RWPE1 (cell line): ENCODE results near the gene ISX.
"Not testable (repeated sequence)": the region's sequence is repeated elsewhere in the genome, so short reads cannot be mapped to it uniquely, and the experiment has no call there.

ENCODE experiments used
- CTCF ChIA-PET: fragments of 350-600 bp; sonication (Branson Sonifier 250); formaldehyde crosslinking; extraction: SDS; loops from one replicate; lab custom pipeline; 2021; lab: Yijun Ruan, JAX
- POLR2A ChIA-PET: fragments of 400-600 bp; formaldehyde crosslinking; extraction: SDS; loops from one replicate; lab custom pipeline; 2020; ENCODE audit warnings: antibody characterized with exemption; ENCODE audit not compliant: low non-redundant PET; lab: Yijun Ruan, JAX
- DNase-seq: peaks from one replicate; pipeline ENCODE4 v3.0.0; 2012; ENCODE audit warnings: low spot score
- H3K27ac ChIP-seq: fragments of 450-650 bp; 2 replicates; pipeline ENCODE4 v1.5.1; 2017
- TF ChIP-seq, protein P1 (sequence below): fragments of 450-650 bp; conservative IDR thresholded peaks from 2 replicates; pipeline ENCODE4 v1.5.1; 2017; ENCODE audit warnings: low read depth, mild to moderate bottlenecking

Gene ISX

GRCh38 chr22:35046744-35047462, 19.1 kb upstream of the ISX start:
- TF ChIP-seq, protein P1, sequence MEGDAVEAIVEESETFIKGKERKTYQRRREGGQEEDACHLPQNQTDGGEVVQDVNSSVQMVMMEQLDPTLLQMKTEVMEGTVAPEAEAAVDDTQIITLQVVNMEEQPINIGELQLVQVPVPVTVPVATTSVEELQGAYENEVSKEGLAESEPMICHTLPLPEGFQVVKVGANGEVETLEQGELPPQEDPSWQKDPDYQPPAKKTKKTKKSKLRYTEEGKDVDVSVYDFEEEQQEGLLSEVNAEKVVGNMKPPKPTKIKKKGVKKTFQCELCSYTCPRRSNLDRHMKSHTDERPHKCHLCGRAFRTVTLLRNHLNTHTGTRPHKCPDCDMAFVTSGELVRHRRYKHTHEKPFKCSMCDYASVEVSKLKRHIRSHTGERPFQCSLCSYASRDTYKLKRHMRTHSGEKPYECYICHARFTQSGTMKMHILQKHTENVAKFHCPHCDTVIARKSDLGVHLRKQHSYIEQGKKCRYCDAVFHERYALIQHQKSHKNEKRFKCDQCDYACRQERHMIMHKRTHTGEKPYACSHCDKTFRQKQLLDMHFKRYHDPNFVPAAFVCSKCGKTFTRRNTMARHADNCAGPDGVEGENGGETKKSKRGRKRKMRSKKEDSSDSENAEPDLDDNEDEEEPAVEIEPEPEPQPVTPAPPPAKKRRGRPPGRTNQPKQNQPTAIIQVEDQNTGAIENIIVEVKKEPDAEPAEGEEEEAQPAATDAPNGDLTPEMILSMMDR: no peak
- no peak overlapping the region for H3K27ac ChIP-seq
- no peak for DNase-seq
- ChIA-PET POLR2A (no interaction called here), CTCF (no interaction called here)

DNA sequence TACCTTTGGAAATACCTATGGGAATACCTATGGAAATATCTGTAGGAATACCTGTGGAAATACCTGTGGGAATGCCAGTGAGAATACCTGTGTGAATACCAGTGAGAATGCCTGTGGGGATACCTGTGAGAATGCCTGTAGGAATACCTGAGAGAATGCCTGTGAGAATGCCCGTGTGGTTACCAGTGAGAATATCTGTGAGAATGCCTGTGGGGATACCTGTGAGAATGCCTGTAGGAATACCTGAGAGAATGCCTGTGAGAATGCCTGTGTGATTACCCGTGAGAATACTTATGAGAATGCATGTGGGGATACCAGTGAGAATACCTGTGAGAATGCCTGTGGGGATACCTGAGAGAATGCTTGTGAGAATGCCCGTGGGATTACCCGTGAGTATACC, 15.9 kb upstream of the ISX start:
- CTCF ChIA-PET, POLR2A ChIA-PET, DNase-seq, H3K27ac ChIP-seq: not testable (repeated sequence)

DNA sequence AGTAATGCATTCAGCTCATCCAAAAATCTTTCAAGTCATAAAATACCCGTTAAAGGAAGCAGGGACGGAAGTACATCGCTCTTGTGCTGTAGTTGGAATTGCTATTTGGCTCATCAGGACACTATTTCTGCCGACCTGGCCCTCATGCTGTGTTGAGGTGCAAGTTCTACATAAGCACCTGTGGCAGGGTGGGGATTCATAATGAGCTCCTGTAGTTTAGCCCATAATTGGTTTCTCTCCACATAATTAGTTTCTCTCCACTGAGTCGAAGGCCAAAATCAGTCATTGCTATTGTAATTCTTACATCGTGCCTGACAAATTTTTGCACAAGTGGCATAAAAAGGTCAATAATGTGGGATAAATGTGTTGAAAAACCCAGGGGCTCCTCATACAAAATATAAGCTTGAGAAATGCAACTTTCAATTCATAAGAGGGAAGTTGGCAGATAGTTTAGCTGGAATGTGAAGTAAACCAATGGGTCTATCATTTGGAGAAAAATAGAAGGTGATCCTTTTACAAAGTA, 14.9 kb upstream of the ISX start:
- TF ChIP-seq, protein P1: no peak
- DNase-seq: no peak
- no peak overlapping the region for H3K27ac ChIP-seq
- ChIA-PET CTCF (interaction anchor here (0.6 kb wide), 1 partner anchor 326 kb away, joined by 4 read pairs; no protein-coding TSS in a partner anchor), POLR2A (interaction anchor here (0.5 kb wide), 1 partner anchor 108 kb away, joined by 3 read pairs; no protein-coding TSS in a partner anchor)

- TF ChIP-seq, protein P1: no peak
- no peak overlapping the region for H3K27ac ChIP-seq
- ChIA-PET CTCF (no interaction called here), POLR2A (no interaction called here)
- DNase-seq: no peak
These were observed 14.2 kb upstream of the ISX start for GRCh38 chr22:35051791-35052190.

DNA sequence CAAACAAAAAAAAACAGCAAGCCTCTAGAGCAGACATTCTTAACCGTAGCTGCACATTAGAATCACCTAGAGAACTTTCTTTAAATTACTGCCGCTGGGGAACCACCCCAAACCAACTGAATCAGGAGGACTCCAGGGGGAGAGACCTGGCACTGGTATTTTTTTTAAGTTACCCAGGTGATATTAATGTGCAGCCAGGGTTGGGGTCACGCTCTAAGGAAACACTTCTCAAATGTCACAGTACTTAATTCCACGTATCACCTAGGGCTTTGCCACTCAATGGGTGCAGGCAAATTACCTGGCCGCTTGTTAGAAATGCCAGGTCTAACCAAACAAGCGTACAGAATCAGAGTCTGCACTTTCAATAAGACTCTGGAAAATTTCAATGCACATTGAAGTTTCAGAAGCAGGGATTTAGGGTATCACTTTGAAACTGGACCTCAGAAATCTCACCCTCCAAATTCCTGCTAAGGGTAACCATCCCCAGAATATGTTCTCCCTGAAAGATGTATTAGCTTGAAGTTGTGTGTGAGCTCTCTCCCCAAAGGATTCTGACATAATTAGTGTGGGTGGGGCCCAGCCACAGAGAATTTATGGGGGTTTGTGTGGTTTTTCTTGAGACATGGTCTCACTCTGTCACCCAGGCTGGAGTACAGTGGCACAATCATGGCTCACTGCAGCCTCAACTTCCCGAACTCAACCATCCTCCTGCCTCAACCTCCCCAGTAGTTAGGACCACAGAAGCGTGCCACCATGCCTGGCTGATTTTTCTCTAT, 12.7 kb upstream of the ISX start:
- CTCF ChIA-PET: no interaction called here

DNA sequence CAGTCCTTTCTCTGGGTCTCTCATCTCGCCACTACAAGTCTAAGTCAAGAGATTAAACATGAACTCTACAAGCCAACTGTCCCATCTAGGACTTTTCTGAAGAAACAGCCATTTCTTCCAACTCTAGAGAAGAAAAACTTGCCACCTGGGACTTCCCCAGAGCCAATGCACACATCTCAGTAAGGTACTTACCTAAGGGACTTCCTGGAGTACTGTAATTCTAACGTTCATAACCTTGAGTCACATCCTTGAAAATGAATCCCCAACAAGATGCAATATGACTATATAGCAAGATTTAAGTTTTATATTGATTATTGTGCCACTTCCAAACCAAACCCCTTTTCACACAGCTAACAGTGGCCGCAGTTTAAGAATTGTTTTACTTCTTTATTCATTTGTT, 11.9 kb upstream of the ISX start:
- H3K27ac ChIP-seq: no peak overlapping the region
- ChIA-PET POLR2A (no interaction called here), CTCF (no interaction called here)
- TF ChIP-seq, protein P1: no peak
- no peak for DNase-seq

More for the DNA sequence above, 12.7 kb upstream of the ISX start:
- TF ChIP-seq, protein P1: no peak
- no peak for DNase-seq
- POLR2A ChIA-PET: no interaction called here
- no peak overlapping the region for H3K27ac ChIP-seq

GRCh38 chr22:35056486-35056885, 9.5 kb upstream of the ISX start:
- no peak for DNase-seq
- CTCF ChIA-PET: interaction anchor here (0.6 kb wide), 1 partner anchor 94 kb away, joined by 3 read pairs; no protein-coding TSS in a partner anchor
- no peak overlapping the region for H3K27ac ChIP-seq
- TF ChIP-seq, protein P1: no peak
- POLR2A ChIA-PET: no interaction called here
